Germinal center (tissue), 1 donor: Measurements from ENCODE around the gene MCOLN2.
A peak's percentile ranks its signal among the peaks of the same experiment; 100 is the strongest.
"Not testable (repeated sequence)": the region's sequence is repeated elsewhere in the genome, so short reads cannot be mapped to it uniquely, and the experiment has no call there.

Experiments used
- DNase-seq: peaks from one replicate; pipeline ENCODE4 v3.0.0; 2012; ENCODE audit warnings: mixed read lengths, low spot score

MCOLN2 gene

DNA sequence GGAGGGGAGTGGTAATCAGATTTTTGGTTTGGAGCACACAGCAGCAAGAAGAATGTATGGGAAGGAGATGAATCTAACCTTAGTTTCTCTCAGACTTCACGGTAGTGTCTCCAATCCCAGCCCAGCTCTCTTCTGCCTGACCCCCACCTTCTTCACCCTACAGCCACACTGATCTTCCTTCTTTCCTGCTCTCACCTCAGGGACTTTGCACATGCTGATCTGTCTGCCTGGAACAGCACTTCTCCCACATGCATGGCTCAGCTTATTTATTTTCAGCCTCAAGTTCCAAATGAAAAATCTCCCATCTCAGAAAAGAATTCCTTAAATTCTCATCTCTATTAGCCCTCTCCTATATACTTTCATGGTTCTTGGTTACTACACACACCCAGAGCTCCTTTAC is 55.1 kb downstream of the MCOLN2 start:
- no peak for DNase-seq

DNA sequence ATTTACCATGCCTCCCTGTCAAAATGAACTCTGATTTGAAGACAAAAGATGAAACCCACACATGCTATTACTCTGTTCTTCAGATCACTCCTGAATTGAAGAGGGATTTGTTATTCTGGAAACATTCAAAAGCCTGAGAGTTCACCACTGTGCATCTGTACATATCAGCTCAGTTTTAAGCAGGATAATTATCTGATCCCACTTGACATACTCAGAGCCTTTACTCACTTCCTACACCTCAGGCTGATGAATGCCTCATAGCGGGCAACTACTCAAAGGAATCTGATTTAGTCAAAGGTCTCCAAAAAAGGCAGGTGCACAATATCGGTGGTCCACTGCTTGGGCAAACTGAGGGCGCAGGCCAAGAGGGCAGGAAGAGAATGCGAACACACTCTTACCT is 56.4 kb downstream of the MCOLN2 start:
- DNase-seq, result no peak

DNA sequence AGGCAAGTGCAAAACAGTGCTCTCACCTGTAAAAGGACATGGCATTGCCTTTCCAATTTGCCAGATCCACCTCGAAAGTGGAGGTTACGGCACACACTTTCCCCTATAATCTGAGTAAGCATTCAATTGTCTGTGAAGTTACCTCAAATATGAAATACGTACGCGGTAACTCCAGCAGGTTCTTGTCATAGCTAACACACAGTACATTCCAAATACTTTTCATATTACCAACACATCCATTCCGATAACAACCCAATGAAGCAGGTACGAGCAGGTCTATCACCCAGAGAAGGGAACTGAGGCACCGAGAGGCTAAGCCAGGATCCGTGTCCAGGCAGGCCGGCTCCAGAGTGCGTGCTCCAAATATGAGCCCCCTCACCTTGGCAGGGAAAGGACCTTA is 57.2 kb downstream of the MCOLN2 start:
- no peak for DNase-seq

DNA sequence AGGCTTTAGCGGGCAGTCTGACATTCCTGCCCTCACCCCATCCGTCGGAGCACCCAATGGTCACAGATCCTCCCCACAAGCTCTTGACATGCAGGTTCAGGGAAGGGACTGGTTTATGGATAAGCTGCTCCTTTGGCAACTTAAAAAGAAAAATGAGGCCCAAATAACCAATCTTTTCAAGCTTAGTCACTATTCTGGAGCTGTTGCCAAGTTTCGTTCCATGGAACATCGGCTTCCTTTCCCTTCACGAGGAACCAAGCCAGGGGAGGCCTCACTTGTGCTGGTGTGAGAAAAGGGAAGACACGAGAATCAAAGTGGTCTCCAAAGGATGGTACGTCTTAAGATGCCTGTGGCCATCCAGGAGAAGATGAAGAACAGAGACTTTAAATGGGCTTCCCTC is 57.8 kb downstream of the MCOLN2 start:
- no peak for DNase-seq

DNA sequence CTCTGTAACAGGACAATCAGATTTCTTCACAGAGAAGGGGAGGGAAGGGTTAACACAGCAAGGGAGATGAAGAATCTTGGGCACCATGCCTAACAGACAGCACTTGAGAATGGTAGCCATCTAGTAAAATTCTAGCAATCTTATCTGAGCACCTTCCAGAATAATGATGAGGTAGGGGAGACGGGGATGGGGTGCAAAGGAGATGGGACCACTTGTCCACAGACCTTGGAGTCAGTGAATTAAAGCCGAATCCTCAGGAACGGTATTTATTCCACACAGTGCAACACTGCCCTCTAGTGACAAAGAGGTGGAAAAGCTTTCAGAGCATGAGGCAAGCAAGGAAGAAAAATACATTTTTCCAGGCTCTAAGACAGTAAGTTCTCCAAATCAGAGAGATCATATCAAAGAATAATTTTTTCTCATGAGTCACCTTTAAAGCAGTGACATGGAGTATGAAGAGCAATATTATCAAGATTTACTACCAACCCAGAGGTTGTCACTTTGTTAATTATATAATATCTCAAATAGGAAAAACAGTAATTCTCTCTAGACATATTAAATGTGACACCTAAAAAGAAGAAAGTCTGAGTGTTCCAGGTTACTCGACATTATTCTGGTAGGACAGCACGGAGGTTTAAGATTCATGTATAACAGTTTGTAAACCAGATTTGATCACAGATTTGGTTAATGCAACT is 60.6 kb downstream of the MCOLN2 start:
- peak; percentile 56 for DNase-seq

DNA sequence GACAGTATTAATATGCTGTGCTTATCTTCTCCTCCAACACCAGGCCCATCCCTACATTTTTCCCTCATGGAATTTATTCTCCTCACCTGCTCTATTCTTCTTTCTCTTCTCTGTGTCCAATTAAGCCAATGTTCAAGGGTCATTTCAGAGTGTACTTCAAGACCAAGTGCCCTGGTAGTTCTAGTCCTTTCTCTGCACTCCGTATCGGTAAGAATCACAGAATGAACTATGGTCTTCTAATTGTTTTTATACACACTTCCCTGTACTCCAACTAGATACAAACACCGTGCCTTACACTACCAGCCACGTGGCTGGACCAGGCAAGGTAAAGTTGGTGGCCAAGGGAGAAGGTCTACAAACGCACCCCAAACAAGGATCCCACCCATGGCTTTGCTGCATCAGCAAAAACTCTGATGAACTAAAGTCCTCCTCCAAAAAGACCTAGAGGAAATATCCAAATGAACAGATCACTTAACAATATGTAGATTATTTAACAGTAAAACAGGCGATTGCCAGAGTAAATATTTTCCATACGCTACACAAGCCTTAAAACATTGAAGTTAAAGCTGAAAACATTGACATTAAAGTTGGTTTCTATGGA is 63.8 kb downstream of the MCOLN2 start:
- DNase-seq, result no peak

DNA sequence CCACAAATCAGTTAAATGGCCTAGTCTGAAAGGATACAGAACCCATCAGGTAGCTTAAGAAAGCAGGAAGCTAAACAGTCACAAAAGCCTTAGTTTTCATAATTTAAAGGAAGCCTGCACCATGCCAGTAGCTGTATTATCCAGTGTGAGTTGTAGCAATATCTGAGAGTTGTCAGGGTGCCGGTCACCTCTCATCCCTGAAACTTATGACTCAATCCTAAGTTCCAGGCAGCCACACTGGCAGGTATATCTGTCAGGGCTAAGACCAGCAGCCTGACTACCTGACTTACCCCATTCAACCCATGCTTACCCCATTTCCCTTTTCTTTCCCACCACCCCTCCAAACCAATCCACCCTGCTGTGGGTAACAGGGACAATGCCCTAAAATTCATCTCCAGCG is 66.1 kb downstream of the MCOLN2 start:
- no peak for DNase-seq

DNA sequence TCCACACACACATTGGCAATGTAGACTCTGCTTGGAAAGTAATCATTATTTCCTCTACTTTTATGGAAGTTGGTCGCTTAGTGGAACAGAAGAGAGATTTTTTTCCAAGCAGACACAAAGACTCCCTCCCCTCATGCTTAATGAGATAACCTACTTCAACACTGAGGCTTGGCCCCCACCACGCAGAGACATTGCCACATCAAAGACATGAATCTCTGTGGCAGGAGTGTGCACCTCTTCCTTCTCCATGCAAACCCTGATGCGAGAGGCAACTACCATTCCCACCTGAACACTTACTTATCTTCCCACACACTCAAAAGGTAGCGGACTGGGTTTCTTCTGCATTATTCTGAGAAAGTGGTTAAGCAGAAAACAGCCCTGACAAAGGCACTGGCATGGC is 66.6 kb downstream of the MCOLN2 start:
- DNase-seq, result no peak

DNA sequence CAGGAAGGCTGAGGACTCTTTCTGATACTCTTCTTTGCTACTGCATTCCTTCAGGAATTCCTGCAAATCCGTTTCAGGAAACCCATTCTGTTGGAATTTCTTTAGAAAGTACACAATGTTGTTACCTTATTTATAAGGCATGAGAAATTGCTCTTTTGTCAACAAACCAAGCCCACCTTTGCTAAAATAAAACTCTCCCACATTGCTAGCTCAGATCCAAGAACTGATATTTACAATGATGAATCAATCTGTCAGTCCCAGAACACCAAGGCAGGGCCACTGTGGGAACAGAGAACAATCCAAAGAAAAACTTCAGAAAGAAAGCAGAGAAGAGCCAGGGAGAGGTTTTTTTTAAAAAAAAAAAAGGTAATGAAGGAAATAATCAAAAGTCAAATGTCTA is 67.3 kb downstream of the MCOLN2 start:
- no peak for DNase-seq

DNA sequence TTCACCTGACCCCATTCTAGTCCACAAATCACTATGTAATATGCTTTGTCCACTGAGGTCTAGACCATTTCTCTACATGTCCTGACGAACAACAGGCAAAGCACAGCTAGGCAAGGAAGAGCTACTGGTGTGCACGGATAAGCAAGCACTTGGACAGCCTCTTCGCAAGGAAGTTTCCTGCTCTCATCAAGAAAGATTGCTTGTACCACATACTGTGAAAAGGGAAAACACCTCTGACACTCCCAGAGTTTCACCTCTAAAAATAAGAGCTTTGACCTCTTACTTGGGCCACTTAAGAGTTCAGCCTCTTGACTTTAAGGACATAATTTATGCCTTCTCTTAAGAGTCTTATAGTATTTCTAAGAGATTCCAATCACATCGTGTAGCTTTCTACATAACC is 67.9 kb downstream of the MCOLN2 start:
- no peak for DNase-seq

DNA sequence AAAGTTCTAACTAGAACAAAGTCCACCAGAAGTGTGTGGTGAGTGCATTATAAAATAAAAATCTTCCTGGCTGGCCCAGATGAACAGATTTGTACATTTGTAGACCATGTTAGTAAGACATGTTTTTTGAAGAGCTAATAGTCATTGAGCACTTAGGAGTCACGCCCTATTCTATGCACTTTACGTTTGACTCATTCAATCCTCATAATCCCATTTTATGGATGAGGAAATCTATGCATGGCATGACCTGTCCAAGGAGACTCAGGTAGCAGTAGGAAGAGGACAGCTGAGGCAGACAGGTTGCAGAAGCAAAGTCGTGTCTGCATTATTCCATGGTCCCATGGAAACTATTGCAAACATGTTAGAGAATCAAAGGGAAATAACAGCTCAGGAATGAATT is 73.6 kb downstream of the MCOLN2 start:
- DNase-seq, result no peak

DNA sequence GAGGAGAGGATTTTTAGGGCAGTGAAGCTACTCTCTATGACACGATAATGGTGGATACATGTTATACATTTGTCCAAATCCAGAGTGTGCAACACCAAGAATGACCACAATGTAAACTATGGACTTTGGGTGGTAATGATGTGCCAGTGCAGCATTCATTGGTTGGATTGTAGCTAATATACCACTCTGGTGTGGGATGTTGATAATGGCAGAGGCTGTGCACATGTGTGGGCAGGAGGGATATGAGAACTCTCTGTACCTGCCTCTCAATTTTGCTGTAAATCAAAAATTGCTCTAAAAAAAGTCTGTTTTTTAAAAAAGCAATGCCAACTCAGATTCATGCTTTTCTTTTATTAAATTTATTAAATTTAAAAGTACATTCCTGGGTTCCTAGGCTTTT is 76.8 kb downstream of the MCOLN2 start:
- DNase-seq, result no peak

DNA sequence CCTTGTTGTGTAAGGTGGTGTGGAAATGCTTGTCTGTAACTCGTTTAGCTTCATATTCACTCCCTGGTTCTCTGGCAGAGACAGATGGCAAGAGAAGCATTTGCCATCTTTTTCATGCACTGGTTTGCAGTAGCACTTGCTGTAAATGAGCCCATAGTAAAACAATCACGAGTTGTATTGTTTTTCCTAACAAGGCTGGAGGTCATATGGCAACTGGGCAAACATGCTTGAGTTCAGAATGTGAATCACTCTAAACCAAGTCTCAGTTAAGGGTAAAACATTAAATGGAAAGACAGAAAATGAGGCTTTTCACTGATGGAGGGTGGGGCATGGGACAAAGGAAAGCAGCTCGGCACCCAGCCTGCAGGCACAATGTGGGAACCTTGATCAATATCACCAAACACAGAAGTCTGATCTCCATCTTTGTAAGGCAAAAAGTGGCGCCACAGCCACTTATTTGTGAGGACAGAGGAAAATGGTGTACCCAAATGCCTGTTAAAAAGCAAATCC is 77.4 kb downstream of the MCOLN2 start:
- DNase-seq, result no peak

DNA sequence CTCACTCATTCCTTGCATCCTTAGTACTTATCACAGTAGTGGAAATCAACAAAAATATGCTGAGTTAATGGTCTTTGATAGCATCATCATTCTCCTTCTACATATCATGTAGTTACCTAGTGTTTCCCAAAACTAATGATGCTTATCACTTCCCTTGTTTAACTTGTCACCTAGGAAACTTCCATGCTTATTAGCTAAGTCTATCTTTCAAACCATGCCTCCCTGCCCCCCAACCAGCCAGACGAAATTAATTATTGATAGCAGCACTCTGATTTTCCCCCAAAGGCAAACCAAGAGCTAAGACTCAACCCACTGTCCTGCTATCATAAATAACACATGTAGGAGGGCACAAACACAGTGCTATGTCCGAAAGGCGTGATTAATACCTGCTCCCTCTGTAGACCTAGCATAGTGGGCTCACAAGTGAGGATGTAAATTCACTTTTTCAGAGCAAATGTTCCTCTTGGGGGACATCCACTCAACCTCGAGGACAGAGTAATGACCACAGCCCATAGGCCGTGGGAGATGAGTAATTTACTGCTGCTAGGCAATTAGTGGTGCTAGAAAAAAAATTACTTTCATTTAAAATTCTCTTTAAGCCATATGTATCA is 78.1 kb downstream of the MCOLN2 start:
- DNase-seq, result no peak

DNA sequence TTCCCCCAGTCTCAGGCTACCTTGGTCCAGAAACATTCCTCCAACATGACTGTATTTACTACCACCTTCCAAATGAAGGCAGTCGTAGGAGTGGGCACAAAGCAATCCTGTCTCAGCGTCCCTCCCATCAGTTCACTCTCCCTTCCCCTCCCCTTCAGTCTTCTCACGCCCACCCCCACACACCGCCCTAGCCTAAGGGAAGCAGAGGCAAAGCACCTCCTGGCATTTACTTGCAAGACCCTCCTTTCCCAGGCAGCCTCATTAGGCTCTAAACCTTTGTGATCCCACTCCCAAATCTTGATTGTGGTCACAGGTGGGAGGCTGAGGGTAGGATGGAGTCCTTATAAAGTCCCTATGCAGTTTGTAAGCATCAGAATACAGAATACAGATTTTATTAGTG is 80.0 kb downstream of the MCOLN2 start:
- DNase-seq, result no peak

DNA sequence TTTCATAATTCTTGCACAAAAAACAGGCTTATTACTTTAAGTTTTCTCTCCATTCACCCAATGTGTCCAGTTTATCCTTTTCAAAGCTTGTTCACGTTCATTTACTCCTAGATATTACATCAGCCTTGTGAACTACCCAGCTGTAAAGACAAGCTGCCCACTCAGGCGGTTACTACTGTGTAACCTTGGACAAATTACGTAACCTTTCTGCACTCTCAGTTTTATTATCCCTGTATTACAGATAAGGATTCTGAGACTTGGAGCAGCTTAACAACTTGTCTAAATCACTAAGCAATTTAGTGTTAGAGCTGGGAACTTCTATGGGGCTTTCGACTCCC is 83.4 kb downstream of the MCOLN2 start:
- DNase-seq, result no peak

DNA sequence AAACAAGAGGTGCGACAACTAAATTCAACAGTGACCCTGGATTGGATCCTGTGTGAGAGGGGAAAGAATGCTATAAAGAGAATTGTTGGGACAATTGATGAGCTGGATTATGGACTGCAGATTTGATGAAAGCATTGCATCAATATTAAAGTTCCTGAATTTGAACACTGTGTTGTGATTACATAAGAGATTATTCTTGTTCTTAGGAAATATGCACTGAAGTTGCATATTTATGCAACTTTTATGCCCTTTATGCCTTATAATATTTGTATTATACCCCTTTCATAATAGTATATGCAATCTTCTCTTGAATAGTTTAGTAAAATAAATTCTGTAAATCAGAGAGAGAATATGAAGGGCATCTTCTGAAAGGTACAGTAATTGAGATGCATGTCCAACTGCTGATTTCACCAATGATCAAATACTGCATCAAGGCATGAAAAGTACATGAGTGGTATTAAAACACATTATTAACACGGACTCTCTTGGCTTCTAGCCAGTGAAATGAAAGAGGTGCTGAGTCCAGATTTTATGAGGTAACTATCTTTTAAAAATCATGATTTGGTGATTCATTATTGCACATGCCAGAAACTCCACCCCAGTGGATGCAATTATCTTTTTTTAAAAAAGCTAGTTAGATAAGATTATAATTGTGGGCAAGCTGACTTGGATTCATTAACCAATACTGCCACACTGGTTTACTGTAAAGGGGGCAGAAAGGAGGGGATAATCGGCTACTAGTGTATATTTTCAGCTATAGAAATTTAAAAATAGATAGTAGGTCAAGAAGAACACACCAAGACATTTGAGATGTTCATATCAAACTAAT is 84.0 kb downstream of the MCOLN2 start:
- no peak for DNase-seq

DNA sequence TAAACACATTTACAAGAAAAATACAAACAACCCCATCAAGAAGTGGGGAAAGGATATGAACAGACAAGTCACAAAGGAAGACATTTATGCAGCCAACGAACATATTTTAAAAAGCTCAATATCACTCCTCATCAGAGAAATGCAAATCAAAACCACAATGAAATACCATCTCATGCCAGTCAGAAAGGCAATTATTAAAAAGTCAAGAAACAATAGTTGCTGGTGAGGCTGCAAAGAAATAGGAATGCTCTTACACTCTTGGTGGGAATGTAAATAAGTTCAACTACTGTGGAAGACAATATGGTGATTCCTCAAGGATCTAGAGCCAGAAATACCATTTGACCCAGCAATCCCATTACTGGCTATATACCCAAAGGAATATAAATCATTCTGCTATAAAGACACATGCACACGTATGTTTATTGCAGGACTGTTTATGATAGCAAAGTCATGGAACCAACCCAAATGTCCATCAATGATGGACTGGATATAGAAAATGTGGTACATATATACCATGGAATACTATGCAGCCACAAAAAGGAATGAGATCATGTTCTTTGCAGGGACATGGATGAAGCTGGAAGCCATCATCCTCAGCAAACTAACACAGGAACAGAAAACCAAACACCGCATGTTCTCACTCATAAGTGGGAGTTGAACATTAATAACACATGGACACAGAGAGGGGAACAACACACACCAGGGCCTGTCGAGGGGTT is 88.0 kb downstream of the MCOLN2 start:
- DNase-seq, result not testable (repeated sequence)

DNA sequence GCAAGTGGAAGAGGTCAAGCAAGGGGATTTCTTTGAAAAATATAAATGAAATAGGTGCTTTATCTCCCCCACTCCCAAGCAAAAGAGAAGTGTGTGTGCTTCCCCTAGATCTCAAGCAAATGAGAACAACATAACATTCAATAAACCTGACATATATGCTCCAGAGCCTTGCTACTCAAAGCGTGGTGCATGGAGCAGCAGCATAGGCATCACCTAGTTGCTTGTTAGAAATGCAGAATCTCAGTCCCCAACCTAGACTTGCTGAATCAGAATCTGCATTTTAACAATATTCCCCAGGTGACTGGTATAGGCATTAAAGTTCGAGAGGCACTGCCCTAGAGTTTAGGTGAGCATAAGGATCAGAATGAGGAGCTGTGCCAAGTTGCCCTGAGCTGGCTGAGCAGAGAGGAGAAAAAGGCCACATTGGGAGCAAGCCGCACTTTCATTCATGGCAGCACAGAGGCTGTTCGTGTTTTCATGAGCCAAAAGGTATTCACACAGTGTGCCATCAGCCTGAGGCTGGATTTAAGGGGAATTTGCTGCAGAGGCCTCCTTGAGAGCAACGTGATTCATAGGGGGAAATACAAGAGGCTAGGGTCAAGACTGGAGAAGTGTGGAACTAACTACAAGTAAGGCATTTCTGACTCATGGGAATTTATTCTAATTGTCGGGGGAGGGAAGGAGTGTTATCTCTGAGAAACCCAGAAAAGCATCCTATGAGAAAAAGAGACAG is 89.7 kb downstream of the MCOLN2 start:
- DNase-seq, result no peak

DNA sequence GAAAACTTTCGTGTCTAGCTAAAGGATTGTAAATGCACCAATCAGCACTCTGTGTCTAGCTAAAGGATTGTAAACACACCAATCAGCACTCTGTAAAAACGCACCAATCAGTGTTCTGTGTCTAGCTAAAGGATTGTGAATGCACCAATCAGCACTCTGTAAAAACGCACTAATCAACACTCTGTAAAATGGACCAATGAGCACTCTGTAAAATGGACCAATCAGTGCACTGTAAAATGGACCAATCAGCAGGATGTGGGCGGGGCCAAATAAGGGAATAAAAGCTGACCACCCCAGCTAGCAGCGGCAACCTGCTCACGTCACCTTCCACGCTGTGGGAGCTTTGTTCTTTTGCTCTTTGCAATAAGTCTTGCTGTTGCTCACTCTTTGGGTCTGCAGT is 94.2 kb downstream of the MCOLN2 start:
- not testable (repeated sequence) for DNase-seq

DNA sequence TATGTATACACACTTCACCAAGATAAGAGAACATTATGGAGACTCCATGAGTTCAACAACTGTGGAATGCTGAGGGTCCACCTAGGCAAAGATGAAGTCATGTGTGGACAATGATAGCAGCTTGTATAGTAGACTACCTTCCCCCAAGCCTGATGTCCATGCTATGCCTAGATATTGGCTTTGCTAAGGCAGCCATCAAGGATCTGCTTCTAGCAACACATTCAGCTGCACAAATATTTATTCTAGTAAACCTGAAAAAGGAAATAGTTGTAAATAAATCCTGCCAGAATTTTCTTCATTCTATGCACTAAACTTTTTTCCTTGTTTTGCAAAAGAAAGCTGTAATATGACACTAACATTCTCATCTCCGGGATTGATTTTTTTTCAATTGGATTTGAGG is 96.9 kb downstream of the MCOLN2 start:
- DNase-seq, result no peak
